DMS153 (cell line): ENCODE results near the gene AAMDC.

Experiments
- DNase-seq: peaks from one replicate; lab custom pipeline; 2025; lab: John Stamatoyannopoulos, UW

AAMDC gene

DNA sequence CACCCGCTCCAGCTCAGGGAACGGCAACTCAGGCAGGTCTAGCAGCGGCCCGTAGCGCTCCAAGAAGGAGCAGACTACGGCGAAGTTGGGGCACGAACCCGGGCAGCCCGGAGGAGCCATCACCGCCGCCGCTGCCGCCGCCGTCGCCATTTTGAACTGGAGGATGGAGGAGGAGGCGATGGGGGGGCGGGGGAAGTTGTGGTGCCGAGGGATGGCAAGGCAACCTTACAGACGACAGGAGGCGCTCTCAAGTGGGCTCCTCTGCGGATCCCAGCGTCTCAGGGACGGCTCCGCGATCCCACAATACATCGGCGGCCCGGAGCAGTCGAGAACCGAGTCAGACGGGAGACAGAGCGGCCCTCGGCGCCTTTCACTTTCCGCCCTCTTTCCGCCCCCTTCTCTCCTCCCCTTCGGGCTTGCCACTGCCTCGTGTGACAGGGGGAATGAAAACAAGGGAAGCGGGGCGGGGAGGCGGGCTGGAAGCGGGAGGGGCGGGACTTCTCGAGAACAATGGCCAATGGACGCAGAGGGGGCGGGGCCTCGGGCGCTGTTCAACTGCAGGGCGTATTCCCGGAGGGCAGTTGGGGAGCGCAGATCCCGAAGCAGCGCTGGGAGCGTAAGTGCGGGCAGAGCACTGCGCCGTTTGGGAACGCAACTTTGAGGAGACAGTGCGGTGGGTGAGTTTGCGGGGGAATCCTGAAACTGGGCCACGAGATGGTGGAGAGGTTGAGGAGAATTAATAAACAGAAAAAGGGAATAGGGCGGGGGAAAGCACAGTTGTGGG lies at the start of gene AAMDC, which contains the start of gene RSF1:
Gene AAMDC, plus strand, starts transcription at position 580 of the 784 bp plus-strand sequence. CDS start 21,353 bp downstream, outside the sequence.
Gene RSF1, minus strand, starts transcription at position 158 of the 784 bp plus-strand sequence. Its CDS starts 8 bp downstream, at position 150.
- peak; percentile 98 for DNase-seq

DNA sequence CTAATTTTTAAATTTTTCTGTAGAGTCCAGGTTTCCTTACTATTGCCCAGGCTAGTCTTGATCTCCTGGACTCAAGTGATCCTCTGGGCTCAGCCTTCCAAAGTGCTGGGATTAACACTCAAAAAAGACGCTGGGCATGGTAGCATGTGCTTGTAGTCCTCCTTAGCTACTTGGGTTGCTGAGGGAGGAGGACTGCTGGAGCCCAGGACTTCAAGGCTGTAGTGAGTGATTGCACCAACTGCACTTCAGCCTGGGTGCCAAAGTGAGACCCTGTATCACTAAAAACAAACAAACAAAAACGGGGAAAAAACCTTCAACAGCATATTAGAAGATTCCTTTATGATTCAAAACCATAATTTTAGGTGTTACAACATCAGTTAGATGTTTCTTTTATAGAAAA lies 45.0 kb upstream of the AAMDC start:
- no peak for DNase-seq

GRCh38 chr11:77776455-77776854 lies 44.5 kb upstream of the AAMDC start:
- DNase-seq: peak; percentile 12

GRCh38 chr11:77778118-77778517 lies 42.8 kb upstream of the AAMDC start:
- no peak for DNase-seq

- DNase-seq: no peak
Observed at GRCh38 chr11:77778549-77778948, 42.4 kb upstream of the AAMDC start.

DNA sequence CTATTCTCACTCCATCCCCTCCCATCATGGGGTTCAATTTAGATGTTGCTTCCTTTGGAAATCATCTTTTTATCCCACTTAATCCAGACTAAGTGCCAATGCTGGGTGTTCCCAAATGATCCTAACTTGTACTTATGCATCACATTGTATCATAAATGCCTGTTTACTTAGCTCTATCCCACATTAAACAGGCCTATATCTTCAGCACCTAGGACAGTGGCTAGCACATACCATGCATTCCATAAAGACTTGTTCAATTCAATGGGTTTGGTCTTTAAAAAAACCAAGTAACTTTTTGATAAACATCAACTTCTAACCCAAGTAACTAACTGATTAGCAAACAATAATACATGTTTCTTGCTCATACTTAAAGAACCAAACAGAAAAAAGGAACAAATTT lies 41.0 kb upstream of the AAMDC start:
- DNase-seq: no peak

- DNase-seq: no peak
Observed at GRCh38 chr11:77783025-77783424, 37.9 kb upstream of the AAMDC start.

- DNase-seq: no peak
Observed at GRCh38 chr11:77784572-77784971, 36.4 kb upstream of the AAMDC start.

DNA sequence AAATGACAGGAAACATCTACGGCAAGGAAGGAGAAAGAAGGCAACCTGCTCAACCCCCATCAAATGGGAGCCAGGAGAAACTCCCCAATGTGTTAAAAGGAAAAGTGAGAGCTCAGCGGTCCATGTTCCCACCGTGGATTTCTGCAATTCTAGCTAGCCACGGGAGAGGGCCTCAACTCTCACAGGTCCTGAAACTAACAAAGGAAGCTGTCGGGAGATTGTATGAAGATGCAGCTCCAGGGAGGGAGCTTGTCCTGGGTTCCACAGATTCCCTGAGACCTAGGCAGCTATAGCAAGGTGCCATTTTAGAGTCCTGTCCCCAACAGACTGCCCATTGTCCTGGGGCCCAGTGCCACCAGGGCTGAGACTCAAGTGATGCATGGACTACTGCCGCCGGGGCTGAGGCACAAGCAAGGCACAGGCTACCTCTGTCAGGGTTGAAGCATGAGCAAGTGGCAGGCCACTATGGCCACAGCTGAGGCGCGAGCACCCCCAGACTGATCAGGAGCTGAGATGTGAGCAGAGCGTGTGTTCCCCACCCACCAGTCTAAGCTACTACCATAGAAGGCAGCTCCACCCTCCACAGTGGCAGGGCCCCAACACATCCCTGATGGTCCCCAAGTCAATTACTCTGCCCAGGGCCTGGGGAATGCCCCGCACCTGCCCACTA lies 31.7 kb upstream of the AAMDC start:
- no peak for DNase-seq

DNA sequence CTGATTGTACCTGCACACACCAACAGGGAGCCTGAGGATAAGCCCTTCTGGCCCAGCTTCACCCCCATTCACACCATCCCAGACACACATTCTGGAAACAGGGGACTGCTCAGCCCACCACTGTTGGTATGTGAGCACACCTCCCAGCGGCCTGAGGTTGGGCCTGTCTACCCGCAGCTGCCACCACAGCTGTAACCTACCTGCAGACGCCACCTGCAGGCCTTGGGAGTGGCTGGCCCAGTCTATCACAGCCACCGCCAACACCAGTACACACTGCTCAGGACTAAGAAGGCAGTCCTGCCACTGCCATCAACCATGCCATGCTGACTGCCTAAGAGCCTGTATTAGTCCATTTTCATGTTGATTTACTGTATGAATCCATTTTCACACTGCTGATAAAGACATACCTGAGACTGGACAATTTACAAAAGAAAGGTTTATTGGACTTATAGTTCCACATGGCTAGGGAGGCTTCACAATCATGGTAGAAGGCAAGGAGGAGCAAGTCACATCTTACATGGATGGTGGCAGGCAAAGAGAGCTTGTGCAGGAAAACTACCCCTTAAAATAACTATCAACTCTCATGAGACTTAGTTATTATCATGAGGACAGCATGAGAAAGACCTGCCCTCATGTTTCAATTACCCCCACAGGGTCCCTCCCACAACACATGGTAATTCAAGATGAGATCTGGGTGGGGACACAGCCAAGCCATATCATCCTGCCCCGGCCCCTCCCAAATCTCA lies 31.0 kb upstream of the AAMDC start:
- no peak for DNase-seq

DNA sequence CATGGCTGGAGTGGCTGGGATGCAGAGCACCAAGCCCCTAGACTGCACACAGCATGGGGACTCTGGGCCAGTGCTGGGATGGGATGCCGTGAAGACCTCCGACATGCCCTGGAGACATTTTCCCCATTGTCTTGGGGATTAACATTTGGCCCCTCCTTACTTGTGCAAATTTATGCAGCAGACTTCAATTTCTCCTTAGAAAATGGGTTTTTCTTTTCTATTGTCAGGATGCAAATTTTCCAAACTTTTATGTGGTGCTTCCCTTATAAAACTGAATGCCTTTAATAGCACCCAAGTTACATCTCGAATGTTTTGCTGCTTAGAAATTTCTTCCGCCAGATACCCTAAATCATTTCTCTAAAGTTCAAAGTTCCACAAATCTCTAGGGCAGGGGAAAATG lies 29.6 kb upstream of the AAMDC start:
- no peak for DNase-seq

- no peak for DNase-seq
Observed at GRCh38 chr11:77793972-77794371, 27.0 kb upstream of the AAMDC start.

GRCh38 chr11:77799338-77799737 lies 21.6 kb upstream of the AAMDC start:
- DNase-seq: no peak

DNA sequence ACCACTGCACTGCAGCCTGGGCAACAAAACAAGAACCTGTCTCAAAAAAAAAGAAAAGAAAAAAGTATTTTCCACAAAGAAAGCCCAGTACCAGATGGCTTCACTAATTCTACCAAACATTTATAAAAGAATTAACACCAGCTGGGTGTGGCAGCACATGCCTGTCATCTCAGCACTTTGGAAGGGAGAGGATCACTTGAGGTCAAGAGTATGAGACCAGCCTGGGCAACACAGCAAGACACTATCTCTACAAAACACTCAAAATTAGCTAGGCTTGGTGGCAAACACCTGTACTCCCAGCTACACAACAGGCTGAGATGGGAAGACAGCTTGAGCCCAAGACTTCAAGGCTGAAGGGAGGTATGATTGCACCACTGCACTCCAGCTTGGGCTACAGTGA lies 20.5 kb upstream of the AAMDC start:
- DNase-seq: no peak

GRCh38 chr11:77801477-77801876 lies 19.5 kb upstream of the AAMDC start:
- no peak for DNase-seq

DNA sequence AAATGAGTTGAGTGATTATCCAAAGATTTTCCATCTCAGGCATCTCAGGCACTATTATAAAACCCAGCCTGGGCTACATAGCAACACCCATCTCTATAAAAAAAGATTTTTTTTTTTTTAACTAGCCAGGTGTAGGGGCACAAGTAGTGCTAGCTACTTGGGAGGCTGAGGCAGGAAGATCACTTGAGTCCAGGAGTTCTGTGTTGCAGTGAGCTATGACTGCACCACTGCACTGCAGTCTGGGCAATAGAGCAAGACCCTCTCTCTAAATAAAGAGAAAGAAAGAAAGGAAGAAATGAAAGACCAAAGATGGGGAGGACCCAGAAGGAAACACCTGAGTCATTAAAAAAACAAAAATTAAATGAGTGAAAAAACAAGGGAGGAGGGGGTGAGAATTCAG lies 14.5 kb upstream of the AAMDC start:
- no peak for DNase-seq

DNA sequence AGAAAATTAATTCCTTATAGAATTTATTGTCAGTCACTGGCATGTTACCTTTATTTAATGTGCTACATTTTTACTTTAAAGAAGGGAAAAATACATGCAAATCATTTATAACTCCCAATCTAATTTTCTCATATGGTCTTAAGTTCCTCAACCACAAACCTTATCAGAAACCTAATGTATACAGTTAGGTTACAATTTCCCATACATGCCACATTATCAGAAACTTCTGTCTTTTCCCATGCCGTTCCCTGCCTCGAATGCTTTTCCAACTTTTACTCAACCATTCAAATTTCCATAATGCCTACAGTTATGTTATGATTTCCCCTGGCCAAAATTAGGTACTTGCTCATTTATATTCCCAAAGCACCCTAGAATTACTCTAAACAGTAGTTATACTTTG lies 14.0 kb upstream of the AAMDC start:
- no peak for DNase-seq

- DNase-seq: no peak
Observed at GRCh38 chr11:77813256-77813655, 7.7 kb upstream of the AAMDC start.

DNA sequence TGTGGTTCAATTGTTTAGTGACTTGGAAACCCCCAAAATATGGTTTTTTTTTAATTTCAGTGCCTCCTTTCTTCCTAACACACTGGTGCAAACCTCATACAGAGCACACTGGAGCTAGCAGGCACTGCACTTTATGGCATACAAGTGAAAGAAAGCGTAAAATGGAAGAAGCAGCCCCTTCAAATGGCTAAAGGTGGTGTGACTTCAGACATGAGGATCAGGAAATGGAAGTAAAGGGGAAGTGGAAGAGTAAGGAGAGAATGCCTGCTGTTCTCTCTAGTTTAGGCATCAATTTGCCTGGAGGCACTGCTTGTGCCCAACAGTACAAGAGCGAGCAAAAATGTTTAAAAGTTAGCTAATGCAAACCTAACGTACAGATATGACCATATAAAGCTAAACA lies 6.1 kb upstream of the AAMDC start:
- no peak for DNase-seq

GRCh38 chr11:77815459-77815858 lies 5.5 kb upstream of the AAMDC start:
- DNase-seq: no peak

DNA sequence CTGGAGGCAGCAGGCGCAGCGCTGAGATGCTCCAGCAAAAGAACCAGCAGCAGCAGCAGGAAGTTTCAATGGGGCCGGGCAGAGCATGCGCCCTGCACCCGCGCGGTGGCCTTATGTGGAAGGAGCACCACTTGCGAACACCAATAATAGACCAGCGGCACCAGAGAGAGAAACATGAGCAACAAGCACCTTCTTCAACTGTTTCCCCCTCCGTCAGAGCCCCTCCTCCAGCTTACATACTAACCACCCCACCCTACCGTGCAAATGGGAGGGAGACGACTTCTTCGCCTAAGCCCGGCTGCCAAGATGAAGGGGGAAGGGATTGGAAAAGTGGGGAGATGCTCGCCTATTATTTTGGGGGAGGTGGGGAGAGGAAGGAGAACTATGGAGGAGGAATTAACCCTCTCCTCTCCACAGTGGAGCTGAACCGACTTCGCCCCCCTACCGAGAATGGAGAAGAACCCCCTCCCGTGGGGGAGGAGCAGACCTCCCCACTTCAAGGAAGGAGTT lies 1.5 kb upstream of the AAMDC start:
- peak; percentile 66 for DNase-seq

GRCh38 chr11:77819921-77820564 lies 901 bp upstream of the AAMDC start:
- DNase-seq: no peak
